Measurements from ENCODE around the gene ZNF322. TPM values are rescaled to one million over a fixed set of nuclear protein-coding genes. Genes with fewer than 3 reads are reported as not detected.
A peak's percentile ranks its signal among the peaks of the same experiment; 100 is the strongest.
"Not testable (repeated sequence)": the region's sequence is repeated elsewhere in the genome, so short reads cannot be mapped to it uniquely, and the experiment has no call there.

ZNF322 gene
- total RNA-seq: 10 to 100 TPM; 17.8 to 25.6 (median 22.7) TPM

GRCh38 chr6:26659042-26659999 is at the start of gene ZNF322:
Gene ZNF322, minus strand, starts transcription at chr6:26659746. Its CDS starts 21,193 bp downstream, at chr6:26638553.
- TF ChIP-seq EP300 (IDR thresholded peaks at IDR 0.05): no peak
- peak; percentile 55 to 57 for TF ChIP-seq POLR2A (IDR thresholded peaks at IDR 0.05)
- peak; percentile 39 for TF ChIP-seq POLR2AphosphoS5 (IDR thresholded peaks at IDR 0.05)
- TF ChIP-seq CTCF (IDR thresholded peaks at IDR 0.05): peak in 2 of 4 experiments; percentile 1 to 14
- H3K36me3 ChIP-seq: peaks cover 0 to 26% of the 10 kb centered on the region in 2 donors
- H3K4me1 ChIP-seq: peaks cover 9 to 55% (median 13%) of the 10 kb centered on the region in 3 donors
- peak within 1 kb of the TSS; percentile 65 to 95 for H3K4me3 ChIP-seq
- no peaks in the 10 kb centered on the region for H3K9me3 ChIP-seq
- H3K27me3 ChIP-seq: peaks cover 9% of the 10 kb centered on the region
- 0 to 3% methylated on average over 4 to 7 of the region's 56 CpGs for WGBS, 2 donors (ENCODE audit: low coverage in 1 of 2)
- ATAC-seq: peak; percentile 100
- peak within 1 kb of the TSS; percentile 66 to 90 (median 86) for H3K27ac ChIP-seq

- not testable (repeated sequence) for H3K4me1 ChIP-seq, ATAC-seq, H3K27ac ChIP-seq, H3K9me3 ChIP-seq, H3K4me3 ChIP-seq, H3K36me3 ChIP-seq, H3K27me3 ChIP-seq
- WGBS, 2 donors (ENCODE audit: low coverage in 1 of 2): no CpG with 5 or more reads among the region's 4 CpGs
Observed at GRCh38 chr6:26705780-26706179, 46.2 kb upstream of the ZNF322 start.

GRCh38 chr6:26705352-26705751 is 45.8 kb upstream of the ZNF322 start:
- H3K36me3 ChIP-seq, H3K4me3 ChIP-seq, H3K9me3 ChIP-seq, H3K4me1 ChIP-seq, H3K27me3 ChIP-seq, ATAC-seq, H3K27ac ChIP-seq: not testable (repeated sequence)
- no CpG with 5 or more reads among the region's 5 CpGs for WGBS, 2 donors (ENCODE audit: low coverage in 1 of 2)

GRCh38 chr6:26701023-26701747 is 41.6 kb upstream of the ZNF322 start:
- not testable (repeated sequence) for ATAC-seq, H3K4me1 ChIP-seq, H3K27ac ChIP-seq, H3K4me3 ChIP-seq, H3K9me3 ChIP-seq, H3K27me3 ChIP-seq, H3K36me3 ChIP-seq
- WGBS, 2 donors (ENCODE audit: low coverage in 1 of 2): no CpG with 5 or more reads among the region's 17 CpGs

- not testable (repeated sequence) for H3K36me3 ChIP-seq, H3K27ac ChIP-seq, H3K4me3 ChIP-seq, H3K4me1 ChIP-seq, ATAC-seq, H3K27me3 ChIP-seq, H3K9me3 ChIP-seq
- no CpG with 5 or more reads among the region's 16 CpGs for WGBS, 2 donors (ENCODE audit: low coverage in 1 of 2)
Observed at GRCh38 chr6:26697496-26697895, 38.0 kb upstream of the ZNF322 start.

GRCh38 chr6:26689324-26689947 is 29.9 kb upstream of the ZNF322 start:
- not testable (repeated sequence) for H3K4me1 ChIP-seq, H3K9me3 ChIP-seq, H3K4me3 ChIP-seq, H3K36me3 ChIP-seq, ATAC-seq, H3K27ac ChIP-seq, H3K27me3 ChIP-seq
- no CpG with 5 or more reads among the region's 43 CpGs for WGBS, 2 donors (ENCODE audit: low coverage in 1 of 2)

- H3K27ac ChIP-seq, H3K27me3 ChIP-seq, H3K9me3 ChIP-seq, H3K36me3 ChIP-seq, H3K4me1 ChIP-seq, H3K4me3 ChIP-seq, ATAC-seq: not testable (repeated sequence)
- WGBS, 2 donors (ENCODE audit: low coverage in 1 of 2): no CpG with 5 or more reads among the region's 5 CpGs
Observed at GRCh38 chr6:26682435-26683042, 23.0 kb upstream of the ZNF322 start.

- not testable (repeated sequence) for ATAC-seq
- no CpG with 5 or more reads among the region's 5 CpGs for WGBS, 2 donors (ENCODE audit: low coverage in 1 of 2)
Observed at GRCh38 chr6:26673287-26673686, 13.7 kb upstream of the ZNF322 start.

GRCh38 chr6:26670558-26670957 is 11.0 kb upstream of the ZNF322 start:
- not testable (repeated sequence) for H3K4me1 ChIP-seq, ATAC-seq, H3K4me3 ChIP-seq, H3K27ac ChIP-seq, H3K36me3 ChIP-seq, H3K27me3 ChIP-seq, H3K9me3 ChIP-seq
- 85 to 100% methylated on average over 2 to 6 of the region's 7 CpGs for whole genome bisulfite sequencing, 2 donors (ENCODE audit: low coverage in 1 of 2)

More at GRCh38 chr6:26673287-26673686, 13.7 kb upstream of the ZNF322 start:
- not testable (repeated sequence) for H3K9me3 ChIP-seq, H3K4me1 ChIP-seq, H3K4me3 ChIP-seq, H3K36me3 ChIP-seq, H3K27me3 ChIP-seq, H3K27ac ChIP-seq

GRCh38 chr6:26670003-26670402 is 10.5 kb upstream of the ZNF322 start:
- not testable (repeated sequence) for ATAC-seq, H3K9me3 ChIP-seq, H3K36me3 ChIP-seq, H3K4me3 ChIP-seq, H3K4me1 ChIP-seq, H3K27ac ChIP-seq
- 81 to 88% methylated on average over 6 of the region's 6 CpGs for WGBS, 2 donors (ENCODE audit: low coverage in 1 of 2)
- H3K27me3 ChIP-seq: peaks cover 12% of the 10 kb centered on the region
